Measurements from ENCODE around the gene NOC2L.
"Not testable (repeated sequence)": the region's sequence is repeated elsewhere in the genome, so short reads cannot be mapped to it uniquely, and the experiment has no call there.

NOC2L gene

GRCh38 chr1:901108-901859 is 57.8 kb downstream of the NOC2L start:
- ATAC-seq: no peak

DNA sequence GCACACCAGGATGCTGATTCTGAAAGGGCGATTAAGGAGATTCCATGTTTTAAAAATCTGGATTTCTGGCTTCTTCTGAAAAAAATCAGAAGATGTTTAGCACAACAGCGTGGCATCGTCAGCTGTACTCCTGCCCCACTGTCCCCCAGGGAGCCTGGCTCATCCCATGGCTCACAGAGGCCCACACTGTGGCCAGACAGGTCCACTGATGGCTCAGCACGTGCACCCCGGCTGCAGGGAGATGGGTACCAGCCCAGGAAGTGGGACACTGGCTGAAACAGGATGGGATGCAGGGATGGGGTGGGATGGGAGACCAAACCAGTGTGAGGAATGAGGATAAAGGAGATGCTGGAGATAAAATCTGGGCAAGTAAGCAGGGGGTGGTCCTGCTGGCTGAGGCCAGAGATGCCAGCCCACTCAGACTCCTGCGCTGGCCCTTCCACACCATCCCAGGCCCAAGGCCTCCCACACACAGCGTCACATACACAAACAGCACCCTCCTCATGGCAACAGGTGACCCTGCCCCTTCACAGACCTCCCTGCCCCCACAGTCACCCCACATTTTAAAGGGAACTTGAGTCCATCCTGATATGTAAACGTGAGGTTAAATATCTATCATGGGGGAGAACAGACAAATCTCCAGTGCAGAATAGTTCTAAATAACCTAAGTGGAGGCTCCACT is 59.3 kb downstream of the NOC2L start:
- no peak for ATAC-seq

GRCh38 chr1:897951-898350 is 61.1 kb downstream of the NOC2L start:
- ATAC-seq: not testable (repeated sequence)

GRCh38 chr1:897226-897625 is 61.8 kb downstream of the NOC2L start:
- ATAC-seq: no peak
